PFSK-1 (cell line): ENCODE measurements around the gene BAX.

Experiments
- FOXP2 ChIP-seq: optimal IDR thresholded peaks from 2 replicates; pipeline ENCODE3; 2011; ENCODE audit warnings: borderline replicate concordance, control low read depth, inconsistent platforms; ENCODE audit not compliant: insufficient read depth; ENCODE audit errors: extremely low read length, extremely low read depth
- POLR2AphosphoS5 ChIP-seq: IDR thresholded peaks from 2 replicates; pipeline ENCODE4 v1.6.1; 2012; ENCODE audit warnings: low read depth, mild to moderate bottlenecking, control low read depth, low read length, moderate library complexity
- REST ChIP-seq, 2 experiments: IDR thresholded peaks; 2 replicates each; pipeline versions ENCODE4 v1.6.1 to v1.8.0; 2011 to 2012; ENCODE audit warnings: low read depth in 2 of 2, low read length in 2 of 2, control low read depth in 1 of 2, inconsistent platforms in 1 of 2, mild to moderate bottlenecking in 1 of 2, moderate library complexity in 1 of 2; ENCODE audit not compliant: insufficient read depth in 1 of 2
- SIN3A ChIP-seq: IDR thresholded peaks from 2 replicates; pipeline ENCODE4 v1.6.1; 2012; ENCODE audit warnings: mild to moderate bottlenecking, low read length, moderate library complexity, borderline replicate concordance; ENCODE audit not compliant: insufficient read depth
- TAF1 ChIP-seq: IDR thresholded peaks from 2 replicates; pipeline ENCODE4 v1.6.1; 2012; ENCODE audit warnings: low read length, control low read depth, borderline replicate concordance; ENCODE audit not compliant: insufficient read depth

GRCh38 chr19:48987323-48987722 is 32.6 kb downstream of the BAX start:
- TF ChIP-seq TAF1 (no peak), POLR2AphosphoS5 (no peak), REST (IDR thresholded peaks at IDR 0.05; ENCODE audit: insufficient read depth in 1 of 2, low read depth in 2 of 2, low read length in 2 of 2) (no peak), FOXP2 (no peak), SIN3A (no peak)
